OCI-LY1 (cell line): ENCODE data around the gene LCP2.
A peak's percentile ranks its signal among the peaks of the same experiment; 100 is the strongest.

Source experiments
- H2AFZ ChIP-seq: fragments of 200-600 bp; sonication (generic), shearing (Covaris generic); 2 replicates; pipeline ENCODE4 v1.6.0; 2014; ENCODE audit warnings: antibody characterized with exemption, mild to moderate bottlenecking, low read length
- H3F3A ChIP-seq: fragments of 200-600 bp; sonication (generic), shearing (Covaris generic); 2 replicates; pipeline ENCODE4 v1.6.0; 2014; ENCODE audit warnings: mild to moderate bottlenecking, antibody characterized with exemption, low read length, moderate library complexity; ENCODE audit not compliant: insufficient read depth
- H3K27ac ChIP-seq: fragments of 200-600 bp; sonication (generic); 2 replicates; pipeline ENCODE4 v1.5.1; 2014; ENCODE audit warnings: low read length, mixed run types, mild to moderate bottlenecking, low read depth; ENCODE audit not compliant: poor library complexity, severe bottlenecking
- H3K27me3 ChIP-seq: fragments of 200-600 bp; sonication (generic); 2 replicates; pipeline ENCODE4 v1.6.0; 2014; ENCODE audit warnings: antibody characterized with exemption, mild to moderate bottlenecking, low read length, moderate library complexity; ENCODE audit not compliant: insufficient read depth
- H3K36me3 ChIP-seq: fragments of 200-600 bp; sonication (generic); 2 replicates; pipeline ENCODE4 v1.6.1; 2014; ENCODE audit warnings: mild to moderate bottlenecking, antibody characterized with exemption, low read length, moderate library complexity, mixed read lengths; ENCODE audit not compliant: insufficient read depth
- H3K4me1 ChIP-seq: fragments of 200-600 bp; sonication (generic); 2 replicates; pipeline ENCODE4 v1.5.1; 2014; ENCODE audit warnings: mild to moderate bottlenecking, low read length, moderate library complexity; ENCODE audit not compliant: insufficient read depth, severe bottlenecking
- H3K4me2 ChIP-seq: fragments of 200-600 bp; sonication (generic), shearing (Covaris generic); 2 replicates; pipeline ENCODE4 v1.6.1; 2014; ENCODE audit warnings: low read length
- H3K4me3 ChIP-seq: fragments of 200-600 bp; sonication (generic); 2 replicates; pipeline ENCODE4 v1.5.1; 2014; ENCODE audit warnings: low read length, low read depth, mild to moderate bottlenecking, mixed read lengths; ENCODE audit not compliant: poor library complexity, severe bottlenecking
- H3K79me2 ChIP-seq: fragments of 200-600 bp; shearing (Covaris generic); 2 replicates; pipeline ENCODE4 v1.6.1; 2016; ENCODE audit warnings: mixed run types, low read length, mixed read lengths; ENCODE audit not compliant: insufficient read depth
- H3K9ac ChIP-seq: fragments of 200-600 bp; sonication (generic), shearing (Covaris generic); 2 replicates; pipeline ENCODE4 v1.6.1; 2014; ENCODE audit warnings: mild to moderate bottlenecking, low read length, mixed read lengths
- H3K9me2 ChIP-seq: fragments of 200-600 bp; sonication (generic), shearing (Covaris generic); 2 replicates; pipeline ENCODE4 v1.6.1; 2014; ENCODE audit warnings: low read depth, mild to moderate bottlenecking, low read length, mixed read lengths
- H3K9me3 ChIP-seq: fragments of 200-600 bp; shearing (Covaris generic); 2 replicates; pipeline ENCODE4 v1.6.1; 2014; ENCODE audit warnings: low read length, mixed read lengths
- H4K20me1 ChIP-seq: fragments of 200-600 bp; sonication (generic), shearing (Covaris generic); 2 replicates; pipeline ENCODE4 v1.6.0; 2016; ENCODE audit warnings: mild to moderate bottlenecking, low read length; ENCODE audit not compliant: insufficient read depth
- CTCF ChIP-seq: fragments of 200-600 bp; sonication (generic), shearing (Covaris generic); IDR thresholded peaks from 2 replicates; pipeline ENCODE4 v1.5.1; 2017; ENCODE audit warnings: mild to moderate bottlenecking, antibody characterized with exemption, low read length, moderate library complexity, mixed read lengths
- EZH2 ChIP-seq: fragments of 200-600 bp; sonication (generic), shearing (Covaris generic); IDR thresholded peaks from 2 replicates; pipeline ENCODE4 v1.8.0; 2017; ENCODE audit warnings: borderline replicate concordance, mixed run types, mild to moderate bottlenecking, antibody characterized with exemption, low read length, moderate library complexity, mixed read lengths

Gene LCP2

DNA sequence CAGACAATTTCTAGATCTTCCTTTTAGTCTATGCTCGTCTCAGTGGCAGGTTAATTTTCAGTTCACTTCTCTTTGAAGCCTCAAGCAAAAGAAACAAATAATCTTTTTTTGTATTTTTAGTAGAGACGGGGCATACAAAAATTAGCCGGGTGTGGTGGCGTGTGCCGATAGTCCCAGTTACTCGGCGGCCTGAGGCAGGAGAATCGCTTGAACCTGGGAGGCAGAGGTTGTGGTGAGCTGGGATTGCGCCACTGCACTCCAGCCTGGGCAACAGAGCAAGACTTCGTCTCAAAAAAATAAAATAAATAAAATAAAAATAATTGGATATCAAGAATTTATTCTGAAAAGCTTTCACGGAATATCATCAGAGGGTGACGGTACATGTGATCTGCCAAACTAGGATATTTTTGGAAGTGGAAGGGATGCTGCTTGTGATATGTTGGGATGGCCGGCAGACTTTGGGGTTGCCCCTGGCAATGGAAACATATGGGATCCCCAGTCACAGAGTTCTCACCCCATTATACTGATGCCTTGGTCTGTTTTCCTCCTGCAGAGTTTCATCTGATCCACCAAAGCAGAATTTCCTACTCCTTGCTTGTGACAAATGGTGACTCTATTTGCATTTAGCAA, 7.6 kb upstream of the LCP2 start:
- H3K4me1 ChIP-seq = no peaks in the 10 kb centered on the region
- H3K27ac ChIP-seq = no peak overlapping the region
- H3K4me3 ChIP-seq = no peak overlapping the region
- no peaks in the 10 kb centered on the region for H3K79me2 ChIP-seq
- H3K36me3 ChIP-seq = no peaks in the 10 kb centered on the region
- no peaks in the 10 kb centered on the region for H3K27me3 ChIP-seq
- no peaks in the 10 kb centered on the region for H3F3A ChIP-seq
- H4K20me1 ChIP-seq = no peaks in the 10 kb centered on the region
- H3K9me3 ChIP-seq = no peaks in the 10 kb centered on the region
- H3K4me2 ChIP-seq = no peak overlapping the region
- H3K9ac ChIP-seq = no peak overlapping the region
- TF ChIP-seq CTCF (no peak), EZH2 (no peak)
- no peaks in the 10 kb centered on the region for H3K9me2 ChIP-seq
- no peak overlapping the region for H2AFZ ChIP-seq

- Histone ChIP-seq H4K20me1 (no peaks in the 10 kb centered on the region), H3K9me2 (no peaks in the 10 kb centered on the region), H3K27me3 (no peaks in the 10 kb centered on the region), H3K4me1 (no peaks in the 10 kb centered on the region), H3K4me3 (no peak overlapping the region), H3K79me2 (no peaks in the 10 kb centered on the region), H2AFZ (no peak overlapping the region), H3K36me3 (no peaks in the 10 kb centered on the region), H3K9ac (no peak overlapping the region), H3F3A (no peaks in the 10 kb centered on the region), H3K27ac (no peak overlapping the region), H3K4me2 (no peak overlapping the region), H3K9me3 (no peaks in the 10 kb centered on the region)
- TF ChIP-seq EZH2 = no peak
- TF ChIP-seq CTCF = no peak
These were observed 6.0 kb upstream of the LCP2 start for GRCh38 chr5:170303549-170303948.

DNA sequence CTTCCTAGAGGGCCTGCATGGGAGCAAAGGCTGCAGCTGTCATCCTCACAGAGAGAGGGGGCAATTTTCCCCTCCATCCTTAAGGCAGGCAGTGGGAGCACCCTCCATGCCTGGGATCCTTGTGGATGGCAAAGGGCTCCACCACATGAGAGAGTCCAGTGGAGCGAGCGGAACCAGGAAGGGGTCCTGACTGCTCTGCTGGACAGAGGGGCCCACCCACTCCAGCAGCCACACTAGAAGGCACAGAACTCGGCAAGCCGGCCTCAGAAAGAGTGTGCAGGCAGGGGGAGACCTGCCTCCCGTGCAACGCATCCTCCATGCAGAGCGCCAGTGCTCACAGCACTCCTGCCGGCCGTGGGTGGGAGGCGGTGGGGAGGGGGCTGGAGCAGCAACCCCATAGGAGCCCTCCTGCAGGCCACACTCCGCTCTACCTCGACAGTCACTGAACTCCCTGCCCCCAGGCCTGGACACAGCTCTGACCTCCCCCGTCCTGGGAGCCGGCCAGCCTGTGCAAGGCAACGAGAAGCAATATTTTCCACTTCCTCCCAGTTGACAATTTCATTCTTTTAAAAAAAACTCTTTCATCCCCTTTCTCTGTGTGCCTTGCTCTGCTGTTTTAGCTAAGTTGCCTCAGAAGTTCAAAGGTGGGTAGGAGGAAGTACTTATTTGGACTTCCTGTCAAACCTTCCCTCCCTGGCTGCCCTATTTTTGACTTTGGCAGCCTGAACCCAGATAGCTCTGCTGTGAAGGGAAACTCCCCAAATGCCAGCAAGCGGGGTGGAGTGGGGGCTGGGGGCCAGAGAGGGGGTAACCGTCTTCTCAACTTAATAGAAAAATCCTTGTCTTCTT, 5.3 kb upstream of the LCP2 start:
- no peak for TF ChIP-seq CTCF
- no peak for TF ChIP-seq EZH2
- H3K4me3 ChIP-seq = no peak overlapping the region
- no peak overlapping the region for H3K27ac ChIP-seq
- H3F3A ChIP-seq = no peaks in the 10 kb centered on the region
- H3K9me2 ChIP-seq = no peaks in the 10 kb centered on the region
- H2AFZ ChIP-seq = no peak overlapping the region
- no peaks in the 10 kb centered on the region for H3K27me3 ChIP-seq
- H3K79me2 ChIP-seq = no peaks in the 10 kb centered on the region
- no peaks in the 10 kb centered on the region for H3K9me3 ChIP-seq
- H3K9ac ChIP-seq = no peak overlapping the region
- H3K4me1 ChIP-seq = no peaks in the 10 kb centered on the region
- no peaks in the 10 kb centered on the region for H4K20me1 ChIP-seq
- peak overlapping the region; percentile 13; the same call in 1 of the 2 replicates for H3K4me2 ChIP-seq
- no peaks in the 10 kb centered on the region for H3K36me3 ChIP-seq
